ENCODE results near the gene LGALS14. TPM values are rescaled to one million over a fixed set of nuclear protein-coding genes. Genes with fewer than 3 reads are reported as not detected.
"Not testable (repeated sequence)": the region's sequence is repeated elsewhere in the genome, so short reads cannot be mapped to it uniquely, and the experiment has no call there.

Gene LGALS14
- total RNA-seq, 1 experiment from 2014 or later, result not detected

DNA sequence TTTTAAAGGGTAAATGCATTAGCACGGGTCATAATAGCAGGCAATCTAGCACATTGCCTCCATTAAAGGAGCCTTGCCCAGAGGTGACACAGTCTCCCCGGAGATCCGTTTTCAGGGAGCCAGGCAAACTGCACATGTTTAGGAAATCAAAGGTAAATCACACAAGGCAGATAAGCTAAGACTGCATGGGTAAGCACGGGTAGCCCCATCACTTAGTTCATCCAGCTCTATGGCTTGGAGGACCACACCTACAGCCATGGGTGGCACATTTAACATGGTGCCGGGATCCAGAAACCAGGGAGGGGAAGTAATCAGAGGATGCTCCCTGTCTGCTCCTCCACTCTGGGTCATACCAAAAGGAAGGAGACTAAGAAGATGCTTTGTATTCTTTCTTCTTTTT, 31.8 kb upstream of the LGALS14 start:
- intact Hi-C loops (cut with micrococcal nuclease), result loop anchor here (1.0 kb wide), 1 partner anchor 121 kb away; no protein-coding TSS in a partner anchor
- H3K4me3 ChIP-seq (ENCODE audit: low read length), result no peak overlapping the region
- no peak overlapping the region for H2AFZ ChIP-seq (ENCODE audit: low read length)
- H3K9me3 ChIP-seq (ENCODE audit: low read length), result no peaks in the 10 kb centered on the region
- no peaks in the 10 kb centered on the region for H3K36me3 ChIP-seq (ENCODE audit: low read depth, low read length)
- POLR2A ChIA-PET (ENCODE audit: unreplicated experiment), result no interaction called here
- ATAC-seq (no peak), DNase-seq (no peak)
- H3K27me3 ChIP-seq (ENCODE audit: low read length), result no peaks in the 10 kb centered on the region
- TF ChIP-seq EZH2phosphoT487 (IDR thresholded peaks at IDR 0.05; ENCODE audit: borderline replicate concordance, low read length) (no peak), EZH2 (IDR thresholded peaks at IDR 0.05; ENCODE audit: low read length, unreplicated experiment) (no peak), CTCF (conservative IDR thresholded peaks at IDR 0.05; ENCODE audit: low read depth, low read length) (no peak)
- no TSS peak for BruUV-seq (replicated peaks)
- H3K79me2 ChIP-seq (ENCODE audit: low read length), result no peaks in the 10 kb centered on the region
- H3F3A ChIP-seq (ENCODE audit: low read length, unreplicated experiment), result no peaks in the 10 kb centered on the region
- no peaks in the 10 kb centered on the region for H3K9me2 ChIP-seq (replicated peaks; ENCODE audit: low read length)
- H4K20me1 ChIP-seq (ENCODE audit: low read length), result no peaks in the 10 kb centered on the region
- CTCF ChIA-PET, result no interaction called here
- no peak overlapping the region for H3K27ac ChIP-seq (ENCODE audit: low read length)
- H3K9ac ChIP-seq (ENCODE audit: low read length), result no peak overlapping the region
- H3K4me1 ChIP-seq (ENCODE audit: insufficient read depth, low read length), result peaks cover 3% of the 10 kb centered on the region; the same call in 1 of the 2 replicates
- no peak overlapping the region for H3K4me2 ChIP-seq (ENCODE audit: low read length)

- POLR2A ChIA-PET (ENCODE audit: unreplicated experiment), result interaction anchor here (0.6 kb wide), 1 partner anchor 1742 kb away, joined by 3 read pairs; no protein-coding TSS in a partner anchor
- H3K4me1 ChIP-seq (ENCODE audit: insufficient read depth, low read length), result peaks cover 13% of the 10 kb centered on the region
- H3F3A ChIP-seq (ENCODE audit: low read length, unreplicated experiment); H3K4me3 ChIP-seq (ENCODE audit: low read length); H3K9me3 ChIP-seq (ENCODE audit: low read length); H3K27me3 ChIP-seq (ENCODE audit: low read length); H3K27ac ChIP-seq (ENCODE audit: low read length); intact Hi-C loops (cut with micrococcal nuclease); H3K9me2 ChIP-seq (replicated peaks; ENCODE audit: low read length); BruUV-seq (replicated peaks); CTCF ChIA-PET; H3K36me3 ChIP-seq (ENCODE audit: low read depth, low read length); H3K79me2 ChIP-seq (ENCODE audit: low read length); H2AFZ ChIP-seq (ENCODE audit: low read length); H4K20me1 ChIP-seq (ENCODE audit: low read length); H3K4me2 ChIP-seq (ENCODE audit: low read length); ATAC-seq; H3K9ac ChIP-seq (ENCODE audit: low read length): not testable (repeated sequence)
- peak; percentile 17 for DNase-seq
- TF ChIP-seq CTCF (conservative IDR thresholded peaks at IDR 0.05; ENCODE audit: low read depth, low read length), result peak; percentile 32; the same call in 1 of the 2 replicates
Measured at GRCh38 chr19:39673862-39674261, 30.4 kb upstream of the LGALS14 start.

GRCh38 chr19:39676004-39676403, 28.3 kb upstream of the LGALS14 start:
- no peak for ATAC-seq
- Histone ChIP-seq H3K9me3 (ENCODE audit: low read length) (no peaks in the 10 kb centered on the region), H3K36me3 (ENCODE audit: low read depth, low read length) (no peaks in the 10 kb centered on the region), H4K20me1 (ENCODE audit: low read length) (no peaks in the 10 kb centered on the region), H3K4me3 (ENCODE audit: low read length) (no peak overlapping the region), H3F3A (ENCODE audit: low read length, unreplicated experiment) (no peaks in the 10 kb centered on the region), H3K9me2 (replicated peaks; ENCODE audit: low read length) (no peaks in the 10 kb centered on the region), H3K27me3 (ENCODE audit: low read length) (no peaks in the 10 kb centered on the region), H3K27ac (ENCODE audit: low read length) (no peak overlapping the region), H3K79me2 (ENCODE audit: low read length) (no peaks in the 10 kb centered on the region), H2AFZ (ENCODE audit: low read length) (0 out of 2 replicates have a peak overlapping the region, but pooled peaks have one; percentile 22), H3K4me2 (ENCODE audit: low read length) (no peak overlapping the region), H3K9ac (ENCODE audit: low read length) (no peak overlapping the region), H3K4me1 (ENCODE audit: insufficient read depth, low read length) (peaks cover 13% of the 10 kb centered on the region)
- ChIA-PET CTCF (no interaction called here), POLR2A (ENCODE audit: unreplicated experiment) (no interaction called here)
- BruUV-seq (replicated peaks), result no TSS peak
- TF ChIP-seq CTCF (conservative IDR thresholded peaks at IDR 0.05; ENCODE audit: low read depth, low read length) (no peak), EZH2phosphoT487 (IDR thresholded peaks at IDR 0.05; ENCODE audit: borderline replicate concordance, low read length) (no peak), EZH2 (IDR thresholded peaks at IDR 0.05; ENCODE audit: low read length, unreplicated experiment) (no peak)
- peak; percentile 32 for DNase-seq
- intact Hi-C loops (cut with micrococcal nuclease), result no loop called here

Data from PC-3 (cell line).